HG03066 (cell line): Measurements from ENCODE around the gene CABCOCO1.

ENCODE experiments used
- ATAC-seq: cut with Tn5 transposase; IDR thresholded peaks from one replicate; pipeline ENCODE4 v1.9.1; 2021; ENCODE audit warnings: low read depth; ENCODE audit not compliant: unreplicated experiment

The CABCOCO1 gene

GRCh38 chr10:61779950-61780659 is 117.4 kb downstream of the CABCOCO1 start:
- ATAC-seq = no peak

DNA sequence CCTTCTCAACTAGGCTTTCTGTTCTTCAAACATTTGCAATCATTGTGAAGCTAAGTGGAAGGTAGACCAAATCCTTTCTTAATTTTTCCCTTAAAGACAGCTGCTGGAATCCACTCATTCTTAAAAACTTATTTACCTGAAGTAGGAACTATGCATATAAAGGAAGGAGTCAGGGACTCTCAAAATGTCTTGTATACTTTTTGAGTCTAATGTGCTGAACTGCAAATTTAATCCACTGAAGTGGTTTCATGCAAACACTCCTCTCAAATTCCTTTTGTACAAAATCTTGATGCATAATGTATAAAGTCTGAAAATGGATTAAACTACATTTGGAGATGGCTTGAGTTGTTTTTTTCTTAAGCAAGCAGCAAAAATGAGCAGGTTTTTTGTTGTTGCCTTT is 118.0 kb downstream of the CABCOCO1 start:
- no peak for ATAC-seq

- no peak for ATAC-seq
Measured at GRCh38 chr10:61781969-61782403, 119.3 kb downstream of the CABCOCO1 start.

DNA sequence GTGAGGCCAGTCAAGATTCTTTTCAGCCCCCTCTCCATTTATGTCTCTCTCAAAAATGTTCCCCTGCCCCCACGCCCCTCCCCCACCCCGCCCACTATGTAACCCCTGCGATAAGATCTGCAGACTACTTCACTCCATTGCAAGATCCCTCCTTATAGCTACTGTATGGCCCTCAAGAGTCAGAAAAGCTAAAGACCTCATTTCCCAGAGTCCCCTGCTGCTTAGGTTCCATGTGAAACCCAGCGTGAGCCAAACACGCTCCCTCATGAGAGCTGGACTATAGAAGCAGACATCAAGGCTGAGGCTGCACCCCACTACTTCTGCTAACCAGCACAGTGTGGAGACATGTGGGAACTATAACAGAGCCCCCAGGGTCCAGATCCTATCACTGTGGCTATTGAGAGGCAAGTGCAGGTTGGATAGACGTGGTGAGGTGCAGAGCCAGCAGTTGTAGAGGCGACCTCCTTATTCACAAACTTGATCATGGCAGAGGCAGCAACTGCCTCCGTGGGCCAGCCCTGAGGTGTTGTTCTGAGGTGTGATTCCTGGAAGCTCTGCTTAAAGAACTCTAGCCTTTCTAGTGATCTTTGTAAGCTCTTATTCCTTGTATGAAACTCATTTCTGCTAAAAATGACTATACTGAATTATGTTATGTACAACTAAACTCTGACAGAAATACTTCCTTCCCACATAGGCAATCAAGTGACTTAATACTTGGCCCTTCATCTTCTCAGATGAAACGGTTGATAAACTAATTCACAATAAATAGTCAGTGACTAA is 121.8 kb downstream of the CABCOCO1 start:
- ATAC-seq = no peak

DNA sequence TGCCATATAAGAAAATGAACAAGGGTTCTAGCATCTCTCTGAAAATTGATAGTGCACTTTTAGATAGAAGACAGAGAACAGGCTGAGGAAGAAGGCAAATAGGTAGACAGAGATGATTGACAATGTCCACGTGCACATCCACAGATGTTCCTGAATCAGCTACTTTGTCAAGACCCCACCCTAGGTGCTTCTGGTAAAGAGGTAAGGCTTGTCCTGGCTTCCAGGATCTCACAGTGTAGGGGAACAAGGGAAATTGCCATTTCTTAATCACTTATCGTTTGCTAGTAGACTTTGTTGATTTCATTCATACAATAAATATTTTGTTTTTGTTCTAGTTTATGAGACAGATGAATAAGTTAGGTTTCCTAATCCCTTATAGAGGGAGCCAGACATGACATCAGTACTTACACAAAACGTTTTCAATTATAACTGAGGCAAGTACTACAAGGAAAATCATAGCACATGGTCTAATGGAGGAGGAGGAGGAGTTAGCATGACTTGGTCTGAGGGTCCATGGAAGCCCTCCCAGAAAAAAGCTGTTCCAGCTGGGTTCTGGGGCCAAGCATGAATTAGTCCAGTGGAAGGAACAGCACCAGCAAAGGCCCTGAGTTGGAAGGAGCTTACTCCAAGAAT is 122.9 kb downstream of the CABCOCO1 start:
- no peak for ATAC-seq

GRCh38 chr10:61786728-61787127 is 124.0 kb downstream of the CABCOCO1 start:
- peak; percentile 100 for ATAC-seq

DNA sequence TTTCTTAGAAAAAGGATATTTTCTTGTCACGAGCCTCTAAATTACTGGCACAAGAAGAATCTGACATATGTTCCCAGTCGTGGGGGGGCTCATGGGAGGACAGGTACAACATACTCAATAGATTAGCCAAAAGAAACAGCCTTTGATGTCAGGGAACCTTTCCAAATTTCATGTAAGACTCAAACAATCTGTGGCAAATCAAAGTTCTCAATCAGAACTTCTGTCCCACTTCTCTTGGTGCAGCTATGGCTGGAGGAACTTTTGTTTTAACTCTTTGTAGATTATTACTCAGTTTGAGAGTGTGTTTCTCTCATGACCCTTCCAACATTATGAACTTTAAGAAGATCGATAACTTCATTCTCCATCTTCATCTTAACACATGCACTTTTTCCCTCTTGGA is 124.4 kb downstream of the CABCOCO1 start:
- ATAC-seq = no peak

DNA sequence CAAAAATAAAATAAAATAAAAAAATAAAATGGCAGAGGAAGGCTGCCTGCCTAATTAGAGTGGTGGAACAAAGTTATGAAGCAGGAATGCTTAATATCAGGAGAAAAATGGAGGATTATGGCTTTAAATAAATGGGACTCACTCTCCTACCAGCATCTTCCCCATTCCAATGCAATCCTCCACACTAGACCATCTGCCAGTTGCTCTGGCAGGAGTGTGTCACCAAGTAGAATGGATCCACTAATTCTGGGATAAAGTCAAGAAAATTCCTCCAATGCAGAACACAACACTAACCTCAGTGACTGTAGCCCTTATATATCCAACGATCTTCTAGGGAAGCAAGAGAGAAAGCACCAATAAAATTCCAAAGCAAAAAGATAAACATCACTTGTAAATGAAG is 126.3 kb downstream of the CABCOCO1 start:
- no peak for ATAC-seq

- ATAC-seq = no peak
Measured at GRCh38 chr10:61791216-61791615, 128.5 kb downstream of the CABCOCO1 start.

DNA sequence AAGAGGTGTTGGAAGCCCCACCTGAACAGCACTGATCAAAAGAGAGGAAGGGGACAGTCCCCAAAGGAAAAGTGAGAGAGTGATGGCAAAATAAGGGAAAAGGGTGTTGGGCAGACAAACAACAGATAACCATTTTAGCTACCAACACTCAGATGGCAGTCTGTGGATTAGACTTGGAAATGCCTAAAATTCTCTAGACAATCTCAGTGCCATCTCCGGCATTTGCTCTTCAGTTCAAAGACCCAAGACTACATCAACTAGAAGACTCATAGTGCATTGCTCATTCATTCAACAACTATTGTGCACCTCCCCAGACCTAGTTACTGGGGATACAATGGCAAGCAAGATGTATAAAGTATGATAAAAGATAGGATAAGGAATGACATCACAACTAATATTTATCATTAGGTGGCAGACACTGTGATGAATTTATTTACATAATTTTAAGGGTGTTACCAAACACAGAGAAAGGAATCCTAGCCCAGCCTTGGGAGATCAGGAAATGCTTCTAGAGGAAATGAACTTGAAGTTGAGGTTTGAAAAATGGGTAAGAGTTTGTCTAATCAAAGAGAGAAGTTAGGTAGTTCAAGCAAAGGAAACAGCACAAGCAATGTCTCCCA is 129.5 kb downstream of the CABCOCO1 start:
- no peak for ATAC-seq

DNA sequence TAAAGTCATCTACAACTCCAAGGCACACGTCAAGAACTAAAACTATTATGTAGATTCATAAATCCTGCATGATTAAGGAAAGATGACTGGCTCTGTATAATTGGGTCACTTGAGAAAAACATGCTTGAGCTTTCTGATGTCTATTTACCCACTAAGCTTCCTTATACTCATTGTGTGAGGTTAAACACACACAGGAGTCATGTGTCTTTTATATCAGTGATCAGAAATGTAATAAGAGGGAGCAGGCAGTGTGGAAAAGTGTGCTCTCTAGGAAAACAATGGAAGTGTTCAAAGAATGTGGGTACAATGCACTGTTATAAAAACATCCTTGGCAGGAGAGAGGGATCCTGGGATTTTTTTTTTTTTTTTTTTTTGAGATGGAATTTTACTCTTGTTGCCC is 130.2 kb downstream of the CABCOCO1 start:
- ATAC-seq = no peak

- no peak for ATAC-seq
Measured at GRCh38 chr10:61793760-61794703, 131.3 kb downstream of the CABCOCO1 start.

DNA sequence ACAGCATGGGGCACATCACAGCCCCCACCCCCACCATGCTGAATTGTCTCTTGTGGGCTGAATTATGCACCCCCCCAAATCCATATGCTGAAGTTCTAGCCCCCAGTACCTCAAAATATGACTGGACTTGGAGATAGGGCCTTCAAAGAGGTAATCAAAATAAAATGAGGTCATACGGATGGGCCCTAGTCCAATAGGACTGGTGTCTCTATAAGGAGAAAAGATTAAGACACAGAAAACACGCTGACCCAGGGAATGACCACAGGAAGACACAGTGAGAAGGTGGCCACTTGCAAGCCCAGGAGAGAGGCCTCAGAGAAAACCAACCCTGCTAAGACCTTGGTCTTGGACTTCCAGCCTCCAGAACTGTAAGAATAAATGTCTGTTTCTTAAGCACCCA is 132.4 kb downstream of the CABCOCO1 start:
- no peak for ATAC-seq

DNA sequence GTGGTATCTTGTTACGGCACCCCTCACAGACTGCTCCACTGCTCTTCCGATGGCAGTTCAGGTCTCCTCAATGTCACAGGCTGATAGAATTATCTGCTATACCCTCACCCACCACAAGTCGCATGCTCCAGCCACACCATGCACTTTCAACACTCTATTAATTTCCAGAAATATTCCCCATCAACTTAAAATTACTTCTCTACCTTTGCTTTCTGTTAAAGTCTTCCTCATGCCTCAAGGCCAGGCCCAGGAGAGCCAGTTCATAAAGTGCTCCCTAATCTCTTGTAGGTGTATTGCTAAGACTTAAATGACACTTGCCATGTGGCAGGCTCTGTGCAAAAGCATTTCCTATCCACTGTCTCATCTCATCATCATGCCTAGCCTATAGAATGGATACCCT is 132.8 kb downstream of the CABCOCO1 start:
- ATAC-seq = no peak

- no peak for ATAC-seq
Measured at GRCh38 chr10:61796785-61797184, 134.1 kb downstream of the CABCOCO1 start.

- no peak for ATAC-seq
Measured at GRCh38 chr10:61797304-61798153, 134.8 kb downstream of the CABCOCO1 start.

- no peak for ATAC-seq
Measured at GRCh38 chr10:61798713-61799112, 136.0 kb downstream of the CABCOCO1 start.

- no peak for ATAC-seq
Measured at GRCh38 chr10:61801484-61801883, 138.8 kb downstream of the CABCOCO1 start.

DNA sequence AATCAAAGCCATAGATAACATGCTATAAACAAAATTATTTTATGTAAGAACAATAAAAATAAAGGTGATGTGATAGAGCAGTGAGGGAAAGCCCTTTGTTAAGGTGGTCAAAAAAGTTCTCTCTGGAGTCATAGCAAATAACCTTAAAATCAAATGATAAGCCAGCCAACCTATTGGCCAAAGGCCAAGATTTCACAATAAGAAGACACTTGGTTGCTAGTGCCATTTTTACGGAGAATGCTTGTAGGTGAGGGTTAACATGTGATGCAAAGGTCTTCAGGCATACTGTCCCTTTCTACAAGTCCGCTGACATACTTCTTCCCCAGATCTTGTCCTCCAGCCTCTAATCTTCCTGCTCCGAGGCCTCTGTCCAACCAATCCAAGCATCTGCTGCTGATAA is 140.5 kb downstream of the CABCOCO1 start:
- ATAC-seq = no peak
